GM12878 (cell line): ENCODE data around the gene CRTC3. TPM values are rescaled to one million over a fixed set of nuclear protein-coding genes. Genes with fewer than 3 reads are reported as not detected.

Experiments
- ATAC-seq: fragments of 200-7000 bp; cut with Tn5 transposase; 3 replicates; pipeline ENCODE4 v1.9.1; 2020; ENCODE audit warnings: mild to moderate bottlenecking, moderate library complexity
- BruUV-seq: library from RNA; stranded (reverse); fragments of 400-500 nt; replicated peaks from 2 replicates; lab custom pipeline; 2021; lab: Mats Ljungman, UMichigan
- CTCF ChIA-PET: fragments of 300-600 bp; sonication (Branson Sonifier 250); formaldehyde crosslinking; extraction: SDS; loops from one replicate; lab custom pipeline; 2021; ENCODE audit warnings: inconsistent platforms; lab: Yijun Ruan, JAX
- POLR2A ChIA-PET: fragments of 350-600 bp; formaldehyde crosslinking; extraction: SDS; loops from one replicate; lab custom pipeline; 2021; ENCODE audit warnings: inconsistent platforms; lab: Charles Lee
- RAD21 ChIA-PET: fragments of 300-600 bp; sonication (Branson Sonifier 250); formaldehyde crosslinking; loops from one replicate; lab custom pipeline; 2023; ENCODE audit warnings: antibody characterized with exemption; ENCODE audit not compliant: unreplicated experiment; lab: Charles Lee
- SMC1A ChIA-PET: fragments of 300-600 bp; sonication (Branson Sonifier 250); formaldehyde crosslinking; loops from one replicate; lab custom pipeline; 2023; ENCODE audit not compliant: unreplicated experiment, uncharacterized antibody; lab: Charles Lee
- DNase-seq: peaks from one replicate; pipeline ENCODE4 v3.0.0-alpha.2; 2011; ENCODE audit warnings: low read depth, low spot score
- FAIRE-seq: peaks from 3 replicates; lab custom pipeline; 2011; peaks lifted over from hg19 to GRCh38; lab: Jason Lieb, UNC
- H2AFZ ChIP-seq: 2 replicates; pipeline ENCODE4 v1.6.0; 2011; ENCODE audit warnings: low read depth, low read length, control low read depth; ENCODE audit not compliant: control insufficient read depth
- H3K27ac ChIP-seq: 2 replicates; pipeline ENCODE4 v1.5.1; 2011; ENCODE audit warnings: control low read depth; ENCODE audit not compliant: control insufficient read depth, insufficient read depth
- H3K27me3 ChIP-seq, 2 experiments: replicated peaks in 1 of 2; 2 replicates each; pipeline versions ENCODE4 v1.6.0 to v1.6.1; 2011; ENCODE audit warnings: low read length in 1 of 2; ENCODE audit not compliant: control insufficient read depth in 2 of 2, insufficient read depth in 2 of 2
- H3K36me3 ChIP-seq, 2 experiments: 2 replicates each; pipeline ENCODE4 v1.5.1; 2011; ENCODE audit warnings: low read length in 1 of 2; ENCODE audit not compliant: control insufficient read depth in 2 of 2, insufficient read depth in 2 of 2
- H3K4me1 ChIP-seq: 2 replicates; pipeline ENCODE4 v1.6.1; 2011; ENCODE audit warnings: mild to moderate bottlenecking, low read length, moderate library complexity, mixed read lengths; ENCODE audit not compliant: control insufficient read depth, insufficient read depth
- H3K4me2 ChIP-seq: 2 replicates; pipeline ENCODE4 v1.6.0; 2011; ENCODE audit warnings: control low read depth; ENCODE audit not compliant: control insufficient read depth, insufficient read depth
- H3K4me3 ChIP-seq: fragments of 200-600 bp; sonication (generic); 2 replicates; pipeline ENCODE4 v1.5.1; 2016
- H3K79me2 ChIP-seq: 2 replicates; pipeline ENCODE4 v1.6.0; 2011; ENCODE audit warnings: low read length; ENCODE audit not compliant: control insufficient read depth, insufficient read depth
- H3K9ac ChIP-seq: 2 replicates; pipeline ENCODE4 v1.8.0; 2011; ENCODE audit warnings: low read length, control low read depth, mixed read lengths; ENCODE audit not compliant: control insufficient read depth, insufficient read depth
- H3K9me3 ChIP-seq: replicated peaks from 3 replicates; pipeline ENCODE4 v1.5.1; 2011; ENCODE audit warnings: mild to moderate bottlenecking, low read length; ENCODE audit not compliant: control insufficient read depth, insufficient read depth
- H4K20me1 ChIP-seq: 2 replicates; pipeline ENCODE4 v1.6.0; 2011; ENCODE audit not compliant: control insufficient read depth, insufficient read depth
- BACH1 ChIP-seq: fragments of 450-650 bp; IDR thresholded peaks from 2 replicates; pipeline ENCODE4 v1.6.1; 2017; ENCODE audit warnings: mild to moderate bottlenecking, borderline replicate concordance
- BCL11A ChIP-seq: IDR thresholded peaks from 2 replicates; pipeline ENCODE4 v1.6.1; 2011; ENCODE audit warnings: low read depth, low read length
- BCLAF1 ChIP-seq: fragments of 450-650 bp; IDR thresholded peaks from 2 replicates; pipeline ENCODE4 v1.6.1; 2017; ENCODE audit warnings: antibody characterized with exemption, mild to moderate bottlenecking, moderate library complexity
- CBX3 ChIP-seq: fragments of 200-600 bp; sonication (generic); IDR thresholded peaks from 2 replicates; pipeline ENCODE4 v1.6.1; 2016; ENCODE audit warnings: low read depth, borderline replicate concordance
- CEBPB ChIP-seq, 2 experiments: fragments of 150-350 bp in 1 of 2; IDR thresholded peaks; 2 replicates each; pipeline ENCODE4 v1.6.1; 2012 to 2014; ENCODE audit warnings: low read depth in 2 of 2, low read length in 2 of 2, borderline replicate concordance in 1 of 2, inconsistent platforms in 1 of 2
- CREM ChIP-seq: IDR thresholded peaks from 2 replicates; pipeline ENCODE4 v1.6.1; 2014; ENCODE audit warnings: antibody characterized with exemption, low read depth
- IKZF1 ChIP-seq: fragments of 450-650 bp; conservative IDR thresholded peaks from 2 replicates; pipeline ENCODE4 v1.6.1; 2017; ENCODE audit warnings: antibody characterized with exemption, mild to moderate bottlenecking
- KLF5 ChIP-seq: fragments of 450-650 bp; IDR thresholded peaks from 2 replicates; pipeline ENCODE4 v1.6.1; 2014; ENCODE audit warnings: mild to moderate bottlenecking; ENCODE audit not compliant: partially characterized antibody
- LARP7 ChIP-seq: fragments of 450-650 bp; IDR thresholded peaks from 2 replicates; pipeline ENCODE4 v1.6.1; 2017; ENCODE audit warnings: mild to moderate bottlenecking
- NFXL1 ChIP-seq: fragments of 450-650 bp; IDR thresholded peaks from 2 replicates; pipeline ENCODE4 v1.6.1; 2017; ENCODE audit warnings: antibody characterized with exemption, mild to moderate bottlenecking, borderline replicate concordance
- NR2C2 ChIP-seq: IDR thresholded peaks from 2 replicates; pipeline ENCODE4 v1.6.1; 2011; ENCODE audit warnings: borderline replicate concordance, low read depth; ENCODE audit not compliant: control insufficient read depth, insufficient read length
- PAX5 ChIP-seq: IDR thresholded peaks from 2 replicates; pipeline ENCODE4 v1.6.1; 2011; ENCODE audit warnings: low read depth, low read length, borderline replicate concordance
- RAD21 ChIP-seq: IDR thresholded peaks from 2 replicates; pipeline ENCODE4 v1.6.1; 2011; ENCODE audit warnings: mild to moderate bottlenecking, low read depth, low read length, moderate library complexity; ENCODE audit not compliant: insufficient read depth
- ZNF274 ChIP-seq: IDR thresholded peaks from one replicate; pipeline ENCODE4 v1.8.0; 2011; ENCODE audit not compliant: insufficient read length, insufficient read depth
- ZNF622 ChIP-seq: fragments of 450-650 bp; IDR thresholded peaks from 2 replicates; pipeline ENCODE4 v1.6.1; 2017; ENCODE audit warnings: mild to moderate bottlenecking, inconsistent platforms
- ZSCAN29 ChIP-seq: fragments of 450-650 bp; IDR thresholded peaks from 2 replicates; pipeline ENCODE4 v1.6.1; 2017; ENCODE audit warnings: mild to moderate bottlenecking, moderate library complexity
- ZZZ3 ChIP-seq: IDR thresholded peaks from 2 replicates; pipeline ENCODE4 v1.6.1; 2011; ENCODE audit warnings: low read depth; ENCODE audit not compliant: control insufficient read depth, insufficient read length
- WGBS: methylation state at CpG from one replicate; pipeline ENCODE4 v1.1.6; 2016; ENCODE audit warnings: low lambda C conversion rate; ENCODE audit not compliant: insufficient replicate concordance, insufficient coverage; ENCODE audit errors: missing lambda C conversion rate; 5-methylcytosine and 5-hydroxymethylcytosine counted together
- in situ Hi-C: fragments of 300-500 bp; cut with MboI; formaldehyde crosslinking; loops from 9 replicates; pipeline ENCODE4 v1.14.3; 2018; ENCODE audit warnings: mixed read lengths
- intact Hi-C: fragments of 100-400 bp; cut with micrococcal nuclease; formaldehyde crosslinking; loops from one replicate; pipeline ENCODE4 v1.14.2; 2022; ENCODE audit not compliant: unreplicated experiment
- polyA plus RNA-seq, 11 experiments: library from polyadenylated mRNA; depleted of rRNA in 4 of 11; unstranded in 6 of 11; stranded (reverse) in 5 of 11; fragments of >200 nt; fragmentation: Nextera tagmentation in 4 of 11; fragmentation: Illumina TruSeq in 1 of 11; extraction: Ambion mirVana in 4 of 11; extraction: Trizol in 1 of 11; gene quantifications; 1 replicate in 1 of 11; 2 replicates in 10 of 11; pipeline versions ENCODE4 v1.2.1 to v1.2.3, GENCODE V29; 2011 to 2016; ENCODE audit warnings: inconsistent platforms in 2 of 11, missing spikeins in 2 of 11, low read depth in 1 of 11
- total RNA-seq, 4 experiments: library from RNA; depleted of rRNA in 3 of 4; stranded (reverse); fragments of >200 nt in 3 of 4; fragmentation: Illumina TruSeq in 1 of 4; extraction: Trizol in 1 of 4; gene quantifications; 2 replicates each; pipeline versions ENCODE4 v1.2.1 to v1.2.3, GENCODE V29; 2013 to 2021

Gene CRTC3
- total and polyA plus RNA-seq, 10 of the 15 experiments (the other 5 are each of a cell fraction or from before 2014, with no cell fraction given): 3.5 to 36.9 (median 18.9) TPM

- Histone ChIP-seq H3K4me3 (no peak overlapping the region), H3K9me3 (no peaks in the 10 kb centered on the region; the same call in 2 of the 3 replicates), H3K4me1 (peaks cover 14% of the 10 kb centered on the region), H3K27ac (no peak overlapping the region), H3K36me3 (peaks cover 7 to 12% of the 10 kb centered on the region in 2 experiments), H3K4me2 (no peak overlapping the region), H3K27me3 (no peaks in the 10 kb centered on the region), H2AFZ (no peak overlapping the region), H3K79me2 (no peaks in the 10 kb centered on the region), H4K20me1 (no peaks in the 10 kb centered on the region), H3K9ac (no peak overlapping the region)
- RAD21 ChIA-PET: no interaction called here
- POLR2A ChIA-PET: no interaction called here
- SMC1A ChIA-PET: no interaction called here
- FAIRE-seq: no peak
- TF ChIP-seq ZNF622: no peak
- no peak for TF ChIP-seq LARP7
- no peak for TF ChIP-seq ZNF274
- no peak for TF ChIP-seq KLF5
- no peak for TF ChIP-seq CBX3
- TF ChIP-seq CEBPB (IDR thresholded peaks at IDR 0.05; ENCODE audit: borderline replicate concordance in 1 of 2, low read depth in 2 of 2, low read length in 2 of 2): no peak
- no peak for TF ChIP-seq ZSCAN29
- no peak for TF ChIP-seq ZZZ3
- TF ChIP-seq IKZF1: peak; percentile 33; the same call in 1 of the 2 replicates
- TF ChIP-seq BCL11A: no peak
- TF ChIP-seq NFXL1: peak; percentile 93
- TF ChIP-seq PAX5: no peak
- no peak for TF ChIP-seq BCLAF1
- TF ChIP-seq NR2C2: no peak
- no peak for TF ChIP-seq BACH1
- TF ChIP-seq RAD21: no peak
- no peak for TF ChIP-seq CREM
- no peak for ATAC-seq
- CTCF ChIA-PET: interaction anchor here (0.9 kb wide), 1 partner anchor 135 kb away, joined by 3 read pairs; no protein-coding TSS in a partner anchor
- DNase-seq: no peak
- intact Hi-C loops: no loop called here
- no TSS peak for BruUV-seq
- 90% methylated on average over 6 of the region's 6 CpGs for WGBS
- in situ Hi-C loops: loop anchor here (5.0 kb wide), 1 partner anchor 241 kb away; no protein-coding TSS in a partner anchor
Measured at GRCh38 chr15:90646662-90647305, 117.1 kb downstream of the CRTC3 start.
